ENCODE results near the gene TRIP10. TPM values are rescaled to one million over a fixed set of nuclear protein-coding genes. Genes with fewer than 3 reads are reported as not detected.
"Not testable (repeated sequence)": the region's sequence is repeated elsewhere in the genome, so short reads cannot be mapped to it uniquely, and the experiment has no call there.

The TRIP10 gene
- polyA plus RNA-seq, 4 donors, result 42.1 to 141 (median 84.1) TPM

DNA sequence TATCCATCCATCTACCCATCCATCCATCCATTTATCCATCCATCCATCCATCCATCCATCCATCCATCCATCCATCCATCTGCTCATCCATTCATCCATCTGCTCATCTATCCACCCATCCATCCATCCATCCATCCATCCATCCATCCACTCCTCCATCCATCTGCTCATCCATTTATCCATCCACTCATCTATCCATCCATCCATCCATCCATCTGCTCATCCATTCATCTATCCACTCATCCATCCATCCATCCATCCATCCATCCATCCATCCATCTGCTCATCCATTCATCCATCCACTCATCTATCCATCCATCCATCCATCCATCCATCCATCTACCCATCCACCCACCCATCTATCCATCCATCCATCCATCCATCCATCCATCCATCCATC lies 36.6 kb downstream of the TRIP10 start:
- FAIRE-seq; DNase-seq; H3K4me1 ChIP-seq (ENCODE audit: control insufficient read depth in 3 of 3, insufficient read depth in 2 of 3, low read depth in 1 of 3, low read length in 2 of 3); H3K27me3 ChIP-seq (ENCODE audit: control insufficient read depth in 3 of 3, insufficient read depth in 3 of 3, low read length in 3 of 3); H3K27ac ChIP-seq (ENCODE audit: low read depth in 1 of 3, low read length in 2 of 3); H3K9me3 ChIP-seq (ENCODE audit: control insufficient read depth in 2 of 2, insufficient read depth in 1 of 2, low read depth in 1 of 2, low read length in 1 of 2); H3K4me3 ChIP-seq (ENCODE audit: low read depth in 1 of 3, low read length in 3 of 3); H3K36me3 ChIP-seq (ENCODE audit: control insufficient read depth in 3 of 3, insufficient read depth in 2 of 3, low read depth in 1 of 3, low read length in 3 of 3): not testable (repeated sequence)

DNA sequence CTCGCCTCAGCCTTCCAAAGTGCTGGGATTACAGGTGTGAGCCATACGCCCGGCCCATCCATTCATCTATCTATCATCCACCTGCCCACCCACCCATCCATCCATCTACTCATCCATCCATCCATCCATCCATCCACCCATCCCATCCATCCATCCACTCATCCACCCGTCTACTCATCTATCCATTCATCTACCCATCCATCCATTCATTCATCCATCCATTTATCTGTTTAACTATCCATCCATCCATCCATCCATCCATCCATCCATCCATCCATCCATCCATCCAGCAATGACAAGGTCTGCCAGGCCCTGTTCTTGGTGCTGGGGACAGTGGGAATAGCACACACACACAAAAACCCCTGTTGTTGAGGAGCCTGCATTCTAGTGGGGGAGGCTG lies 37.5 kb downstream of the TRIP10 start:
- no peaks in the 10 kb centered on the region for H3K27me3 ChIP-seq (ENCODE audit: control insufficient read depth in 3 of 3, insufficient read depth in 3 of 3, low read length in 3 of 3)
- FAIRE-seq (no peak), DNase-seq (no peak)
- H3K9me3 ChIP-seq (ENCODE audit: control insufficient read depth in 2 of 2, insufficient read depth in 1 of 2, low read depth in 1 of 2, low read length in 1 of 2), result no peaks in the 10 kb centered on the region
- WGBS, 3 donors, result 91 to 96% (median 92%) methylated on average over 4 of the region's 4 CpGs
- no peaks in the 10 kb centered on the region for H3K36me3 ChIP-seq (ENCODE audit: control insufficient read depth in 3 of 3, insufficient read depth in 2 of 3, low read depth in 1 of 3, low read length in 3 of 3)
- H3K4me1 ChIP-seq (ENCODE audit: control insufficient read depth in 3 of 3, insufficient read depth in 2 of 3, low read depth in 1 of 3, low read length in 2 of 3), result no peaks in the 10 kb centered on the region
- no peak overlapping the region for H3K4me3 ChIP-seq (ENCODE audit: low read depth in 1 of 3, low read length in 3 of 3)
- no peak overlapping the region for H3K27ac ChIP-seq (ENCODE audit: low read depth in 1 of 3, low read length in 2 of 3)

DNA sequence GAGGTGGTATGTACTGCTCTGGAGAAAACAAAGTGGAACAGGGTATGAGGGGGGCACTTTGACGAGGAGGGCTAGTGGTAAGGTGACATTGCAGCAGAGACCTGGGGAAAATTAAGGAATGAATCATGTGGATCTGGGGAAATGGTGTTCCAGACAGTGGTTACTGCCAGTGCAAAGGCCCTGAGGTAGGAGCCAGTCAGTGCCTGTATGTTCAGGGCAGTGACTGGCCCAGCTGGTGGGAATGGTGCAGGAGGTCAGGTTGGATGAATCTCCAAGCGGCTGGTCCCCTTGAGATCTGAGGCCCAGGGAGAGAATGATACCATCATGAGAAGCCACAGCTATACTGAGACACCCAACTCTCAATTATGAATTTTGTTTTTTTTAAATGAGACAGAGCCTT lies 38.0 kb downstream of the TRIP10 start:
- H3K27ac ChIP-seq (ENCODE audit: low read depth in 1 of 3, low read length in 2 of 3), result no peak overlapping the region
- DNase-seq, result no peak
- 68 to 88% (median 75%) methylated on average over 2 of the region's 2 CpGs for WGBS, 3 donors
- no peaks in the 10 kb centered on the region for H3K27me3 ChIP-seq (ENCODE audit: control insufficient read depth in 3 of 3, insufficient read depth in 3 of 3, low read length in 3 of 3)
- no peak for FAIRE-seq
- no peaks in the 10 kb centered on the region for H3K4me1 ChIP-seq (ENCODE audit: control insufficient read depth in 3 of 3, insufficient read depth in 2 of 3, low read depth in 1 of 3, low read length in 2 of 3)
- no peak overlapping the region for H3K4me3 ChIP-seq (ENCODE audit: low read depth in 1 of 3, low read length in 3 of 3)
- no peaks in the 10 kb centered on the region for H3K36me3 ChIP-seq (ENCODE audit: control insufficient read depth in 3 of 3, insufficient read depth in 2 of 3, low read depth in 1 of 3, low read length in 3 of 3)
- H3K9me3 ChIP-seq (ENCODE audit: control insufficient read depth in 2 of 2, insufficient read depth in 1 of 2, low read depth in 1 of 2, low read length in 1 of 2), result no peaks in the 10 kb centered on the region

DNA sequence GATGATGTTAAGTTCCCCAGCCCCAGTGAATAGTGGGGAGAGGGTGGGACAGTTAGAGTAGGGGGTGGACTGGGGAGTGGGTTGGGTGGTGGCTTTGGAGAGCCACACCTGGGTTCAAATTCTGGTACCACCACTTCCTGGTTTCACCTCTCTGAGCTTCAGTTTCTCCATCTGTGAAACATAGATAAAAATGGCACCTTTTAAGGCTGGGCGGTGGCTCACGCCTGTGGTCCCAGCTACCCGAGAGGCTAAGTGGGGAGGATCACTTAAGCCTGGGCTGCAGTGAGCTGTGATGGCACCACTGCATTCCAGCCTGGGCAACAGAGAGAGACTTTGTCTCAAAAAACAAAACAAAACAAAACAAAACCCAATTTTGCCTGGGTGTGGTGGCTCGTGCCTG lies 38.9 kb downstream of the TRIP10 start:
- Histone ChIP-seq H3K27ac (ENCODE audit: low read depth in 1 of 3, low read length in 2 of 3) (no peak overlapping the region), H3K27me3 (ENCODE audit: control insufficient read depth in 3 of 3, insufficient read depth in 3 of 3, low read length in 3 of 3) (no peaks in the 10 kb centered on the region), H3K4me1 (ENCODE audit: control insufficient read depth in 3 of 3, insufficient read depth in 2 of 3, low read depth in 1 of 3, low read length in 2 of 3) (no peaks in the 10 kb centered on the region), H3K36me3 (ENCODE audit: control insufficient read depth in 3 of 3, insufficient read depth in 2 of 3, low read depth in 1 of 3, low read length in 3 of 3) (no peaks in the 10 kb centered on the region), H3K4me3 (ENCODE audit: low read depth in 1 of 3, low read length in 3 of 3) (no peak overlapping the region), H3K9me3 (ENCODE audit: control insufficient read depth in 2 of 2, insufficient read depth in 1 of 2, low read depth in 1 of 2, low read length in 1 of 2) (no peaks in the 10 kb centered on the region)
- 35 to 56% (median 46%) methylated on average over 4 of the region's 4 CpGs for WGBS, 3 donors
- FAIRE-seq (no peak), DNase-seq (no peak)

DNA sequence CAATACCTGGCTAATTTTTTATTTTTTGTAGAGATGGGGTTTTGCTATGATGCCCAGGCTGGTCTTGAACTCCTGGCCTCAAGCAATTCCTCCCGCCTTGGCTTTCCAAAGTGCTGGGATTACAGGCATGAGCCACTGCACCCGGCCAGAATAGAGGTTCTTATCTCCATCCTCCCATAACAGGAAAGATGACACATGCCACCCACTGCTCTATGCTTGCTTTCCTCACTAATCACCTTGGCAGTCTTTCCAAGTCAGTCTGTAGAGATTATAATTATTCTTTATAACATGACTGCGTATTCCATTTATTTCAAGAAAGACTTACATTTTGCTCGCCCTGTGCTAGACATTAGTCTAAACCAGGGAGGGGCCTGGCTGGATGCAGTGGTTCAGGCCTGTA lies 39.7 kb downstream of the TRIP10 start:
- no peaks in the 10 kb centered on the region for H3K27me3 ChIP-seq (ENCODE audit: control insufficient read depth in 3 of 3, insufficient read depth in 3 of 3, low read length in 3 of 3)
- H3K4me3 ChIP-seq (ENCODE audit: low read depth in 1 of 3, low read length in 3 of 3), result no peak overlapping the region
- no peaks in the 10 kb centered on the region for H3K36me3 ChIP-seq (ENCODE audit: control insufficient read depth in 3 of 3, insufficient read depth in 2 of 3, low read depth in 1 of 3, low read length in 3 of 3)
- WGBS, 3 donors, result 65 to 69% (median 68%) methylated on average over 4 of the region's 4 CpGs
- DNase-seq (no peak), FAIRE-seq (no peak)
- H3K4me1 ChIP-seq (ENCODE audit: control insufficient read depth in 3 of 3, insufficient read depth in 2 of 3, low read depth in 1 of 3, low read length in 2 of 3), result no peaks in the 10 kb centered on the region
- H3K9me3 ChIP-seq (ENCODE audit: control insufficient read depth in 2 of 2, insufficient read depth in 1 of 2, low read depth in 1 of 2, low read length in 1 of 2), result no peaks in the 10 kb centered on the region
- H3K27ac ChIP-seq (ENCODE audit: low read depth in 1 of 3, low read length in 2 of 3), result no peak overlapping the region

DNA sequence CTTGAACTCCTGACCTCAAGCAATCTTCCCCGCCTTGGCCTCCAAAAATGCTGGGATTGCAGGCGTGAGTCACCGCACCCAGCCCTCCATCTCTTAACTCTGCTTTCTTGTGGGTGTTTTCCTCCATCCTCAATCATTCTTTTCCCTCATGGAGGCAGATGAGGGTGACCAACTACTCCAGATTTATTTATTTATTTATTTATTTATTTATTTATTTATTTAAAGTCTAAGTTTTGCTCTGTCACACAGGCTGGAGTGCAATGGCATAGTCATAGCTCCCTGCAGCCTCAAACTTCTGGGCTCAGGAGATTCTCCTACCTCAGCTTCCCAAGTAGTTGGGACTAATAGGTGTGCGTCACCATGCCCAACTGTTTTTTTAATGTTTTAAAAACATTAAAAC lies 47.9 kb downstream of the TRIP10 start:
- Histone ChIP-seq H3K27ac (ENCODE audit: low read depth in 1 of 3, low read length in 2 of 3) (no peak overlapping the region), H3K4me3 (ENCODE audit: low read depth in 1 of 3, low read length in 3 of 3) (no peak overlapping the region), H3K36me3 (ENCODE audit: control insufficient read depth in 3 of 3, insufficient read depth in 2 of 3, low read depth in 1 of 3, low read length in 3 of 3) (no peaks in the 10 kb centered on the region), H3K9me3 (ENCODE audit: control insufficient read depth in 2 of 2, insufficient read depth in 1 of 2, low read depth in 1 of 2, low read length in 1 of 2) (peaks cover 0 to 7% of the 10 kb centered on the region in 2 donors), H3K4me1 (ENCODE audit: control insufficient read depth in 3 of 3, insufficient read depth in 2 of 3, low read depth in 1 of 3, low read length in 2 of 3) (no peaks in the 10 kb centered on the region), H3K27me3 (ENCODE audit: control insufficient read depth in 3 of 3, insufficient read depth in 3 of 3, low read length in 3 of 3) (no peaks in the 10 kb centered on the region)
- no peak for DNase-seq
- no peak for FAIRE-seq
- 74 to 91% (median 89%) methylated on average over 4 of the region's 4 CpGs for WGBS, 3 donors

DNA sequence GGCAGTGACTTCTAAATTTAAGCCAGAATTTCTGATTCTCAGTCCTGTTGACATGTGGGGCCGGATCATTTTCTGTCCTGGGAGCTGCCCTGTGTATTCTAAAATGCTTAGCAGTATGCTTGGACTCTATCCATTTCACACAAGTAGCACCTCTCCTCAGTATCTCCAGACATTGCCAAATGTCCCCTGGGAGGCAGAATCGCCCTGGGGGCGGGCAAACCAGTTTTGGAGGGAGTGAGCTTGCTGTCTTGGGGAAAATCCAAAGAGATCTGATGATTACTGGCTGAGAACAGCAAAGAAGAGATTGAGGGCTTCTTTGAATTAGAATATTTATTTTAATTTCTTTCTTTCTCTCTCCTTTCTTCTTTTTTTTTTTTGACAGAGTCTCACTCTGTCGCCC lies 49.4 kb downstream of the TRIP10 start:
- DNase-seq, result no peak
- Histone ChIP-seq H3K4me1 (ENCODE audit: control insufficient read depth in 3 of 3, insufficient read depth in 2 of 3, low read depth in 1 of 3, low read length in 2 of 3) (no peaks in the 10 kb centered on the region), H3K9me3 (ENCODE audit: control insufficient read depth in 2 of 2, insufficient read depth in 1 of 2, low read depth in 1 of 2, low read length in 1 of 2) (peaks cover 0 to 7% of the 10 kb centered on the region in 2 donors), H3K4me3 (ENCODE audit: low read depth in 1 of 3, low read length in 3 of 3) (no peak overlapping the region), H3K36me3 (ENCODE audit: control insufficient read depth in 3 of 3, insufficient read depth in 2 of 3, low read depth in 1 of 3, low read length in 3 of 3) (no peaks in the 10 kb centered on the region), H3K27me3 (ENCODE audit: control insufficient read depth in 3 of 3, insufficient read depth in 3 of 3, low read length in 3 of 3) (no peaks in the 10 kb centered on the region), H3K27ac (ENCODE audit: low read depth in 1 of 3, low read length in 2 of 3) (no peak overlapping the region)
- no peak for FAIRE-seq
- WGBS, 3 donors, result 71 to 81% (median 75%) methylated on average over 4 of the region's 4 CpGs

DNA sequence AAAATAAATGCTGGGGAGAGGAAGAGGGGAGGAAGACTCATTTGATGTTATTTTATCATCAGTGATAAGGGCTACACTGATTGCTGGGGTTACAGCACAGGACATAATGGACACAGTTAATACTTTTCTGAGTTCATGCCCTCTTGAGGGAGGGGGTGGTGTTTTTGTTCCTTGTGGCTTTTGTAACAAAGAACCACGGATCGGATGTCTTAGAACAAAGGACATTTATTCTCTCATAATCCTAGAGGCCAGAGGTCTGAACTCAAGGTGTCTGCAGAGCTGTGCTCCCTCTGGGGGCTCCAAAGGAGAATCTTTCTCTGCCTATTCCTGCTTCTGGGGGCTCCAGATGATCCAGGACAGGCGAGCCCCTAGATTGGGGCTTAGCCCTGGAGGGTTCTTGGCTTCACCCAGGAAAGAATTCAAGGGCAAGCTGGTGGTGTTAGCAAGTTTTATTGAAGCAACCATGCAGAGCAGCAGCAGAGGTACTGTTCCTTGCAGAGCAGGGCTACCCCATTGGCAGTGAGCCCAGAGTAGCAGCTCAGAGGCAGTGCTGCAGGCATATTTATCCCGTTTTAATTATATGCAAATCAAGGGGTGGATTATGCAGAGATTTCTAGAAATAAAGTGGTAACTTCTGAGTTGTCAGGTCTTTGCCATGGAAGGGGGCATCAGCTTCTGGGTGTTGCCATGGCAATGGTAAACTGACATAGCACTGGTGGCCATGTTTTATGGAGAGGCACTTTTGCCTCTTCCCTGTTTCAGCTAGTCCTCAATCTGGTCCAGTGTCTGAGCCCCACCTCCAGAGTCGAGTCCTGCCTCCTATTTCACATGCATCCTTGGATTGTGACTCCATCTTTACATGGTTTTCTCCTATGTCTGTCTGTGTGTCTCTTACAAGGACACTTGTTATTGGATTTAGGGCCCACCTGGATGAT lies 51.0 kb downstream of the TRIP10 start:
- no peak overlapping the region for H3K27ac ChIP-seq (ENCODE audit: low read depth in 1 of 3, low read length in 2 of 3)
- H3K9me3 ChIP-seq (ENCODE audit: control insufficient read depth in 2 of 2, insufficient read depth in 1 of 2, low read depth in 1 of 2, low read length in 1 of 2), result peaks cover 0 to 11% of the 10 kb centered on the region in 2 donors
- DNase-seq (no peak), FAIRE-seq (no peak)
- no peaks in the 10 kb centered on the region for H3K27me3 ChIP-seq (ENCODE audit: control insufficient read depth in 3 of 3, insufficient read depth in 3 of 3, low read length in 3 of 3)
- H3K36me3 ChIP-seq (ENCODE audit: control insufficient read depth in 3 of 3, insufficient read depth in 2 of 3, low read depth in 1 of 3, low read length in 3 of 3), result no peaks in the 10 kb centered on the region
- no peaks in the 10 kb centered on the region for H3K4me1 ChIP-seq (ENCODE audit: control insufficient read depth in 3 of 3, insufficient read depth in 2 of 3, low read depth in 1 of 3, low read length in 2 of 3)
- 31 to 53% (median 41%) methylated on average over 5 of the region's 5 CpGs for WGBS, 3 donors
- no peak overlapping the region for H3K4me3 ChIP-seq (ENCODE audit: low read depth in 1 of 3, low read length in 3 of 3)

DNA sequence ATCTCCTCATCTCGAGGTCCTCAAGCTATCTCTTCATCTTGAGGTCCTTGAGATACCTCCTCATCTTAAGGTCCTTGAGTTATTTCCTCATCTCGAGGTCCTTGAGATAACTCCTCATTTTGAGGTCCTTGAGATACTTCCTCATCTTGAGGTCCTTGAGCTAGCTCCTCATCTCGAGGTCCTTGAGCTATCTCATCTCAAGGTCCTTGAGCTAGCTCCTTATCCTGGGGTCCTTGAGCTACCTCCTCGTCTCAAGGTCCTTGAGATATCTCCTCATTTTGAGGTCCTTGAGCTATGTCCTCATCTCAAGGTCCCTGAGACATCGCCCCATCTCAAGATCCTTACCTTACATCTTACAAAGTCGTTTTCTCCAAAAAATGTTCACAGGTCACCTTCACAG lies 51.8 kb downstream of the TRIP10 start:
- Histone ChIP-seq H3K27ac (ENCODE audit: low read depth in 1 of 3, low read length in 2 of 3) (no peak overlapping the region), H3K4me3 (ENCODE audit: low read depth in 1 of 3, low read length in 3 of 3) (no peak overlapping the region), H3K9me3 (ENCODE audit: control insufficient read depth in 2 of 2, insufficient read depth in 1 of 2, low read depth in 1 of 2, low read length in 1 of 2) (peaks cover 0 to 11% of the 10 kb centered on the region in 2 donors), H3K4me1 (ENCODE audit: control insufficient read depth in 3 of 3, insufficient read depth in 2 of 3, low read depth in 1 of 3, low read length in 2 of 3) (no peaks in the 10 kb centered on the region), H3K27me3 (ENCODE audit: control insufficient read depth in 3 of 3, insufficient read depth in 3 of 3, low read length in 3 of 3) (no peaks in the 10 kb centered on the region), H3K36me3 (ENCODE audit: control insufficient read depth in 3 of 3, insufficient read depth in 2 of 3, low read depth in 1 of 3, low read length in 3 of 3) (no peaks in the 10 kb centered on the region)
- 60 to 69% (median 68%) methylated on average over 6 of the region's 6 CpGs for WGBS, 3 donors
- DNase-seq (no peak), FAIRE-seq (no peak)

All from small intestine (tissue), 7 donors.